Spinal cord (tissue), 10 donors: ENCODE measurements around the gene PPID. TPM values are rescaled to one million over a fixed set of nuclear protein-coding genes. Genes with fewer than 3 reads are reported as not detected.
"Not testable (repeated sequence)": the region's sequence is repeated elsewhere in the genome, so short reads cannot be mapped to it uniquely, and the experiment has no call there.

Experiments
- DNase-seq, 6 donors: peaks; one replicate each; pipeline versions ENCODE4 v3.0.0 to v3.0.0-alpha.2; 2013 to 2015; ENCODE audit warnings: low spot score in 6 of 6, low read depth in 4 of 6
- H3K27ac ChIP-seq: one replicate; pipeline ENCODE4 v1.5.1; 2013; ENCODE audit warnings: low read depth, low read length, control low read depth
- H3K27me3 ChIP-seq: one replicate; pipeline ENCODE4 v1.6.1; 2013; ENCODE audit warnings: low read length; ENCODE audit not compliant: control insufficient read depth, insufficient read depth
- H3K36me3 ChIP-seq: one replicate; pipeline ENCODE4 v1.6.1; 2013; ENCODE audit warnings: low read length; ENCODE audit not compliant: control insufficient read depth, insufficient read depth
- H3K4me1 ChIP-seq: one replicate; pipeline ENCODE4 v1.6.1; 2013; ENCODE audit warnings: low read length; ENCODE audit not compliant: control insufficient read depth, insufficient read depth
- H3K4me3 ChIP-seq: one replicate; pipeline ENCODE4 v1.5.1; 2013; ENCODE audit warnings: low read depth, low read length, control low read depth
- H3K9me3 ChIP-seq: one replicate; pipeline ENCODE4 v1.6.1; 2013; ENCODE audit warnings: low read length; ENCODE audit not compliant: control insufficient read depth, insufficient read depth
- WGBS: methylation state at CpG from one replicate; pipeline ENCODE4 v1.1.5; 2013; ENCODE audit warnings: missing lambda C conversion rate; ENCODE audit not compliant: insufficient coverage; 5-methylcytosine and 5-hydroxymethylcytosine counted together
- polyA plus RNA-seq, 2 donors: library from polyadenylated mRNA; unstranded; fragments of 120-200 nt; gene quantifications; one replicate each; pipeline ENCODE4 v1.2.1, GENCODE V29; 2013; ENCODE audit not compliant: insufficient read length in 2 of 2
- total RNA-seq, 2 donors: library from RNA; depleted of rRNA in 1 of 2; stranded (reverse); fragments of 120-200 nt in 1 of 2; fragments of >200 nt in 1 of 2; gene quantifications; one replicate each; pipeline versions ENCODE4 v1.2.3 to v1.2.4, GENCODE V29; 2013 to 2014
- donor health status: healthy.

PPID gene
- total and polyA plus RNA-seq, 4 donors = 29.4 to 57.0 (median 41.7) TPM

DNA sequence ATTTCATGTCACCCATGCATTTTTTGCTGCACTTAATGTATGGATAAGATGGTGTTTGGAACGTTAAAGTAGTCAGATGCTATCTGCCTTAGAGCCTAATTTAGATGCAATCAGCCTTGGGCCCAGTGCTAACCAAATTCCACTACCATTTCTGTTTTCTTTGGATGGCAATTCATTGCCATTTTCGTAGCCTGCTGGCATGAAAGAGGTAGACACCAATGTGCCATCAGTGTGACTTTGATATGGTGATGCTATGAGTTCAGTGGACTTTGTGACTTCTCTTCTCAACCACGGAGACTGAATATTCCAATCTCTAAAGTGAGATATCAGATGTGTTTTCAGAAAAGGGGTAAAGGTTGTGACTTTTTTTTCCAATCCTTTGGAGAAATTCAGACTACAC lies 49.6 kb downstream of the PPID start:
- no CpG with 5 or more reads among the region's 3 CpGs for WGBS
- DNase-seq = no peak
- Histone ChIP-seq H3K4me1 (peaks cover 16% of the 10 kb centered on the region), H3K9me3 (no peaks in the 10 kb centered on the region), H3K27ac (no peak overlapping the region), H3K36me3 (no peaks in the 10 kb centered on the region), H3K4me3 (no peak overlapping the region), H3K27me3 (no peaks in the 10 kb centered on the region)

DNA sequence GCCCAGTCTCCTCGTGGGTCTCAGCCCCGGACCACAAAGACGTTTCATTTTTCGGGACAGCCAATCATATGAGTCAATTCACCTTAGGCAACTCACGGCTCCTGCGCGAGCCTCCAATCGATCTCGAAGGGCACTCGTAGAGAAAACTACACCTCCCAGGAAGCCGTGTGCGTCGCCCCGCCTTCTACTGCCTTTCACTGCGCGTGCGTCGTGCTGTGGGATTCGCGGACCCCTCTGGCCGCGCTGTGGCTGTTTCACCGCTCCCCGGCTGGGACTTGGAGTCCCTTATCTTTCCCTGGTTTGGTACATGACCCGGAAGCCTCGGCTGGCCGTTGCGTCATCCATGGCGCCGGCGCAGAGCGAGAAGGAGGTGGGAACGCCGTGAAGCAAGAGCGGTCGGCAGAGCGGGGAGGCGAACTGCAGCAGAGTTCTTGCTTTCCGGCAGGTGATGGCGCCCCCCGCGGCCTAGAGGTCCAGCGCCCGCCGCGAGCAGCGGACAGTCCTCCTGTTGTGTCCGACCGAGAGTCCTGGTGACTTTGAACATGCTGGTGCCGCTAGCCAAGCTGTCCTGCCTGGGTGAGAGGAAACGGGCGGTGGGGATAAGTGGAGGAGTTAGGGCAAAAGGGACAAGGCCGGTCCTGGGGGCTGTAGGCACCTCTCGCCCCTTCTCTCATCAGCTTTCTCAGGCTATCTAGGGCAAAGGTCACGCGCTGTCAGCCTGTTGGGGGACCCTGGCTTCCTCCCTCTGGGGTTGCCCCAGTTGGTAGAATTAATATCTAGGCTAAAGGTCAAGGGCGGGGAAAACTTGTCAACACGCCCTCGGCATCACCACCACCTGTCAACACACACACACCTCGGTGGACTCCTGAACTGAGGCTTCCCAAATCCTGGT lies 51.0 kb downstream of the PPID start, which contains the start of gene ETFDH:
Gene ETFDH (plus strand): TSS at position 382 of the 892 bp plus-strand sequence. CDS start 161 bp downstream, at position 543.
- H3K36me3 ChIP-seq = no peaks in the 10 kb centered on the region
- no peaks in the 10 kb centered on the region for H3K27me3 ChIP-seq
- H3K9me3 ChIP-seq = no peaks in the 10 kb centered on the region
- H3K27ac ChIP-seq = peak within 1 kb of the TSS; percentile 98
- H3K4me3 ChIP-seq = peak within 1 kb of the TSS; percentile 99
- WGBS = 0% methylated on average over 53 of the region's 60 CpGs
- peaks cover 16% of the 10 kb centered on the region for H3K4me1 ChIP-seq
- peak; percentile 97 to 100 (median 99) for DNase-seq

DNA sequence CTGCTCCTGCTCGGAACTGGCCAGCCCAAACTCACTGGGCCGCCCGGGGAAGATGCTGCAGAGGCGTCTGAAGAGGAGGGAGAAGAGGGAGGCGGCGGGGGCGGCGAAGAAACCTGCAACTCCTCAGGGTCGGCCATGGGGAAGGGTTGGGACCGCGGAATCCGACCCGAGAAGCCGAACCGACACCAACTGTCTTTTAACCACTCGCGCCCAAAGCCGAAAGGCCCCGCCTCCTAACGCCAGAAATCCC lies 51.6 kb downstream of the PPID start, which contains the start of gene C4orf46:
Gene C4orf46 (minus strand): TSS at position 223 of the 250 bp plus-strand sequence. CDS start 86 bp downstream, at position 137.
- H3K27ac ChIP-seq = peak within 1 kb of the TSS; percentile 98
- H3K36me3 ChIP-seq = no peaks in the 10 kb centered on the region
- DNase-seq = no peak
- H3K4me3 ChIP-seq = peak within 1 kb of the TSS; percentile 99
- H3K9me3 ChIP-seq = no peaks in the 10 kb centered on the region
- WGBS = 0% methylated on average over 16 of the region's 20 CpGs
- peaks cover 16% of the 10 kb centered on the region for H3K4me1 ChIP-seq
- H3K27me3 ChIP-seq = no peaks in the 10 kb centered on the region

DNA sequence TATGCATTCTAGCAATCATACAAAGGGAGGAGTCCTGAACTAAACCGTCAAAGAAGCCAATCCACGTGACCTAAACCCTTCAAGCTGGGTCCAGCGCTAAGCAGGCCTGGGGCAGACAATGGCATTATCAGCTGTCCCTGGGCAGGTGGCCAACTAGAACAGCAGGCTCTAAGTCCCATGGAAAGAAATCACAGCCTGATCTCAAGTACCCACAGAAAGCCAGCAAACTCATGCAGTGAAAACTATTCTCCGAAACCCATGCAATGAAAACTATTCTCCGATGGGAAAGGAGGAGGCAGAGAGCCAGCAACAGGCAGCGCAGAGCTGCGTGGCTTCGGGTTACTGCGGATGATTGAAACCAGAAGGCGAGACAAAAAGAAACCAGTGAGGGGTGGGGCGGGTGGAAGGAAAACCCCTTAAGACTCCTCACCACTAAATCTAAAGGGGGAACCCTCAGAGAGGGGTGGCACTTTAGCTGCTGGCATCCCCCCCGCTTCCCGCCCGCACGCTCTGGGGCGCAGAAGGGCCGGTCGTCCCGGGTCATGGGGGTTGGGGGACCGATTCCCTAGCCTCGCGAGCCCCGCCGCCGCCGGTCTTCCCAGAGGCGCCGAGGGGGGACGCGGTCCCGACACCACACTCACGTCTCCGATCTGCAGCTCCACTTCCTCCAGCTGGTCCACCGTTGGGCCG lies 52.1 kb downstream of the PPID start:
- Histone ChIP-seq H3K4me3 (peak overlapping the region; percentile 99), H3K4me1 (peaks cover 16% of the 10 kb centered on the region), H3K36me3 (no peaks in the 10 kb centered on the region), H3K9me3 (no peaks in the 10 kb centered on the region), H3K27me3 (no peaks in the 10 kb centered on the region), H3K27ac (peak overlapping the region; percentile 98)
- WGBS = 0% methylated on average over 29 of the region's 35 CpGs
- peak; percentile 50 to 87 (median 59) for DNase-seq

DNA sequence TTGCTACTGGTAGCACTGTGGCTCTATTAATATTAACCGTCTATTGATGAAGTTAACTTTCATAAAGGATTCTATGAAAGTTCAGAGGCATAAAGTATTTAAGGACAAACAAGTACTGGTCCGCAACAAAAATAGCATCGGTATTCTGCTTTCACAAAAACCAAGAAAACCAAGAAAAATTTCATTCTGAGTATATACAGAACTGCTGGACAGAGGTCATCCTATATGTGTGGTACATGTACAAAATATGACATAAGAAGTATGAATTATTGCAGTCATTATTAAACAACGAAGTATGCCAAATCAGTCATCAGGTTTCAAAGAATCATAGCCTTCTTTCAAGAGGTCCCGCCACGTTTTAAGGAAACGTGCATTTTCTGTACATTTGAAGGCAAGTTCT lies 53.9 kb downstream of the PPID start:
- Histone ChIP-seq H3K36me3 (peaks cover 5% of the 10 kb centered on the region), H3K4me3 (no peak overlapping the region), H3K9me3 (no peaks in the 10 kb centered on the region), H3K4me1 (peaks cover 16% of the 10 kb centered on the region), H3K27me3 (no peaks in the 10 kb centered on the region), H3K27ac (no peak overlapping the region)
- DNase-seq = no peak
- WGBS = no CpG with 5 or more reads among the region's 7 CpGs

DNA sequence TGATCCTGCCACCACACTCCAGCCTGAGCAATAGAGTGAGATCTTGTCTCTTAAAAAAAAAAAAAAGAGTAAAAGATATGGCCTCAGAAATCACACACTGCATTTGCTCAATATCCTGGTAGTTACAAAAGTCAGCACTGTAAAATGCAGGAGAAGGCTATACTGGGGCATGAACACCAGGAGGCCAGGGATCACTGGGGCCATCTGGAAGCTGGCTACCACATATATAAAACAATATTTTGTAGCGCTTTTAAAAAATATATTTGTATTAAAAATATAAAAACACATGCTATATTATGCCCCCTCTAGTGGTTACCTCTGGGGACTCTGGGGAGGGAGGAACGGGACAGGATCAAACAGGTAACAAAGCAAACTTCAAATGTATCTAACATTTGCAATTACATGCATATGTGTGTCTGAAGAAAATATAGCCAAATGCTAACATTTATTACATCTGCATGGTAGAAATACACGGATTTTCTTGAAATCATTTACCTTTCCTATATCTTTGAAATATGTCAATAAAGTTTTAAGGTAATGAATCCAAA lies 55.5 kb downstream of the PPID start:
- Histone ChIP-seq H3K27ac (no peak overlapping the region), H3K4me1 (peaks cover 11% of the 10 kb centered on the region), H3K4me3 (no peak overlapping the region), H3K9me3 (no peaks in the 10 kb centered on the region), H3K27me3 (no peaks in the 10 kb centered on the region), H3K36me3 (peaks cover 5% of the 10 kb centered on the region)
- no CpG with 5 or more reads among the region's 3 CpGs for WGBS
- DNase-seq = no peak

DNA sequence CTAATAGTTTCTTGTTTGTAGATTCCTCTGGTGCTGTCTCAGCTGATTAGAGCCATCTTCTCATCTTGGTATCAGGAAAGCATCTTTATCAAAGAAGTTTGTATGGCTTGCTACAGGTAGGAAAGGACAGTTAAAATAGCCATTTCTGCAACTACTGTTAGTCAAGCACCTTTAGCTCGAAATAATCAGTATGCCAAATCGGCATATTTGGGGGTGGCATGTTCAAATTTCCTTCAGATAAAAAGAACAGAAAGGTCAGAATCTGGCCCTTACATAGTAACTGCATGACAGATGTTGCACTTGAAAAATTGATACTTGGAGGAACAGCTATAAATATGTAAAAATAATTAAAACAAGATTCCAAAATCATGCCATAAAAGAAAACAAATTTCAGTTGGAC lies 56.3 kb downstream of the PPID start:
- no peak overlapping the region for H3K4me3 ChIP-seq
- peaks cover 7% of the 10 kb centered on the region for H3K4me1 ChIP-seq
- no CpG with 5 or more reads among the region's 2 CpGs for WGBS
- no peaks in the 10 kb centered on the region for H3K9me3 ChIP-seq
- H3K27me3 ChIP-seq = no peaks in the 10 kb centered on the region
- no peak for DNase-seq
- no peak overlapping the region for H3K27ac ChIP-seq
- peaks cover 5% of the 10 kb centered on the region for H3K36me3 ChIP-seq

DNA sequence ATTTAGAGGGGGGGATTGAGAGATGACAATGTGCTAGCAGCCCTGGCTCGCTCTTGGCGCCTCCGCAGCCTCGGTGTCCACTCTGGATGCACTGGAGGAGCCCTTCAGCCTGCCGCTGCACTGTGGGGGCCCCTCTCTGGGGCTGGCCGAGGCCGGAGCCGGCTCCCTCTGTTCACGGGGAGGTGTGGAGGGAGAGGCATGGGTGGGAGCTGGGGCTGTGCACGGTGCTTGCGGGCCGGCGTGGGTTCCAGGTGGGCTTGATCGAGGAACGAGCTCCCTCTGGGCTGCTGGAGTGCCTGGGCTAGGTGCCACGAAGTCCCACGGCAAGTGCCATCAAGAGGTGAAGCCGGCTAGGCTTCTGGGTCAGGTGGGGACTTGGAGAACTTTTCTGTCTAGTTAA lies 58.4 kb downstream of the PPID start:
- Histone ChIP-seq H3K27ac (no peak overlapping the region), H3K27me3 (no peaks in the 10 kb centered on the region), H3K4me1 (no peaks in the 10 kb centered on the region), H3K36me3 (peaks cover 5% of the 10 kb centered on the region), H3K4me3 (no peak overlapping the region), H3K9me3 (no peaks in the 10 kb centered on the region)
- no peak for DNase-seq
- 98% methylated on average over 18 of the region's 18 CpGs for WGBS

DNA sequence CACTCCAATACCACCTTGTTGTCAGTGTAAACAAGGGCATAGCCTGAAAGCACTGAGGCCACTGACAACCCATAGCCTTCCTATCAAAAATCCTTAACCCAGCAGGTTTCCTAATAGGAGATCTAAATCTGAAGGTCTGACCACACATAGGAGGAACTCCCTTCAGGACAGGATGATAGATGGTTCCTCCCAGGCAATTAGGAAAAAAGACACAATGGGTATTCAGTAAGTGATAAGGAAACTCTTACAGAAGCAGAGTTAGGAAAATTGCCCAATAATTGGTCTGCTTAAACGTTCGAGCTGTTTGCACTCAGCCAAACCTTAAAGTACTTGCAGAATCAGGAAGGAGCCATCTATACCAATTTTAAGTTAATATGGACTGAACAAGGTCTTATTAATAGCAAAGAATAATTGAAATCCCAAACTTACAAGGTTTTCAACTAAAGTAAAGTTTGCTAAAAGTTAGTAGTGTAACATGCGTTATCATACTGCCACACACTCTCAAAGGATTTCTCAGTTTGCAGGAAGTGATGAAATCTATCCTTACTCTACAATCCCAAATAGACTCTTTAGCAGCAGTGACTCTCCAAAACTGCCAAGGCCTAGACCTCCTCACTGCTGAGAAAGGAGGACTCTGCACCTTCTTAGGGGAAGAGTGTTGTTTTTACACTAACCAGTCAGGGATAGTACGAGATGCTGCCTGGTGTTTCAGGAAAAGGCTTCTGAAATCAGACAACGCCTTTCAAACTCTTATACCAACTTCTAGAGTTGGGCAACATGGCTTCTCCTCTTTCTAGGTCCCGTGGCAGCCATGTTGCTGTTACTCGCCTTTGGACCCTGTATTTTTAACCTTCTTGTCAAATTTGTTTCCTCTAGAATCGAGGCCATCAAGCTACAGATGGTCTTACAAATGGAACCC lies 59.2 kb downstream of the PPID start:
- not testable (repeated sequence) for H3K4me3 ChIP-seq, H3K4me1 ChIP-seq, H3K27ac ChIP-seq, H3K9me3 ChIP-seq, DNase-seq, H3K36me3 ChIP-seq, H3K27me3 ChIP-seq
- WGBS = 100% methylated on average over 3 of the region's 8 CpGs
